Suprapubic skin (tissue), 4 donors: Measurements from ENCODE around the gene RSPO4. TPM values are rescaled to one million over a fixed set of nuclear protein-coding genes. Genes with fewer than 3 reads are reported as not detected.

Source experiments
- DNase-seq, 2 donors: peaks; one replicate each; pipeline ENCODE4 v3.0.0-alpha.2; 2019; ENCODE audit warnings: low spot score in 2 of 2
- H3K27ac ChIP-seq: fragments of 200-600 bp; sonication (generic); one replicate; pipeline ENCODE4 v1.5.1; 2019
- H3K27me3 ChIP-seq: fragments of 200-600 bp; sonication (generic); one replicate; pipeline ENCODE4 v1.5.1; 2019
- H3K36me3 ChIP-seq: fragments of 200-600 bp; sonication (generic); one replicate; pipeline ENCODE4 v1.5.1; 2019
- H3K4me1 ChIP-seq: fragments of 200-600 bp; sonication (generic); one replicate; pipeline ENCODE4 v1.5.1; 2019
- H3K4me3 ChIP-seq: fragments of 200-600 bp; sonication (generic); one replicate; pipeline ENCODE4 v1.5.1; 2019; ENCODE audit warnings: mild to moderate bottlenecking
- H3K9me3 ChIP-seq: fragments of 200-600 bp; sonication (generic); one replicate; pipeline ENCODE4 v1.5.1; 2019
- EP300 ChIP-seq: sonication (generic); formaldehyde crosslinking; IDR thresholded peaks from one replicate; pipeline ENCODE4 v1.6.1; 2017; ENCODE audit warnings: antibody characterized with exemption
- POLR2A ChIP-seq, 2 donors: fragments of 450-650 bp; IDR thresholded peaks; one replicate each; pipeline ENCODE4 v1.6.1; 2017; ENCODE audit warnings: antibody characterized with exemption in 2 of 2, mild to moderate bottlenecking in 2 of 2, moderate library complexity in 2 of 2
- POLR2AphosphoS5 ChIP-seq, 3 donors: sonication (generic); formaldehyde crosslinking; IDR thresholded peaks; one replicate each; pipeline ENCODE4 v1.6.1; 2017; ENCODE audit warnings: antibody characterized with exemption in 3 of 3
- WGBS: methylation state at CpG from one replicate; pipeline ENCODE4 v1.1.5; 2018; 5-methylcytosine and 5-hydroxymethylcytosine counted together
- total RNA-seq, 4 donors: library from RNA; depleted of rRNA; stranded (reverse); fragments of >200 nt; gene quantifications; one replicate each; pipeline ENCODE4 v1.1.0, GENCODE V29; 2016
- TF ChIP-seq, protein P1 (sequence below), 2 donors: fragments of 200-600 bp in 1 of 2; fragments of 450-650 bp in 1 of 2; sonication (generic) in 1 of 2; IDR thresholded peaks; one replicate each; pipeline ENCODE4 v1.5.1; 2016 to 2019; ENCODE audit warnings: antibody characterized with exemption in 2 of 2, mild to moderate bottlenecking in 1 of 2, moderate library complexity in 1 of 2

Gene RSPO4
- total RNA-seq, 4 donors from 2014 or later, result 0.26 to 0.91 (median 0.67) TPM

DNA sequence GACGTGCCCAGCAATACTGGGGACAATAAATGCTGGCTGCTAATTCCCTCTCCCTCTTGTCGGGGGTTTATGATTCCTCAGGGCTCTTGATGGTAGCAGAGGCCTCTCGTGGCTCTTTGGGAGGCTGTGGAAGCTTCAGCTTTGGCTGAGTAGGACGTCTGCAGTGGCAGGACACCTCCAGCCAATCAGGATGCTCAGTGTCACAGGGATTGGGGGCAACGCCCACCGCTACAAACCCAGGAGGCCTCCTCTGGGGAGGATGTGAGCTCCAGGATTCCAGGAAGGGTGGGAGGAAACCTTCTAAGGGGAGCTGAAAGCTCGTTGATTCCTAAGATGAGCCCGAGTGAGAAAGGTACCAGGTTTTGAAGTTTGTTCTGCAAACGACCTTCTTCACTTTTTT is 19.4 kb downstream of the RSPO4 start:
- no peaks in the 10 kb centered on the region for H3K36me3 ChIP-seq
- DNase-seq, result no peak
- no peak overlapping the region for H3K4me3 ChIP-seq
- WGBS, result 28% methylated on average over 9 of the region's 9 CpGs
- no peak overlapping the region for H3K27ac ChIP-seq
- H3K9me3 ChIP-seq, result no peaks in the 10 kb centered on the region
- peaks cover 31% of the 10 kb centered on the region for H3K27me3 ChIP-seq
- no peak for TF ChIP-seq EP300
- no peak for TF ChIP-seq POLR2A (IDR thresholded peaks at IDR 0.05)
- no peak for TF ChIP-seq POLR2AphosphoS5 (IDR thresholded peaks at IDR 0.05)
- TF ChIP-seq, protein P1, sequence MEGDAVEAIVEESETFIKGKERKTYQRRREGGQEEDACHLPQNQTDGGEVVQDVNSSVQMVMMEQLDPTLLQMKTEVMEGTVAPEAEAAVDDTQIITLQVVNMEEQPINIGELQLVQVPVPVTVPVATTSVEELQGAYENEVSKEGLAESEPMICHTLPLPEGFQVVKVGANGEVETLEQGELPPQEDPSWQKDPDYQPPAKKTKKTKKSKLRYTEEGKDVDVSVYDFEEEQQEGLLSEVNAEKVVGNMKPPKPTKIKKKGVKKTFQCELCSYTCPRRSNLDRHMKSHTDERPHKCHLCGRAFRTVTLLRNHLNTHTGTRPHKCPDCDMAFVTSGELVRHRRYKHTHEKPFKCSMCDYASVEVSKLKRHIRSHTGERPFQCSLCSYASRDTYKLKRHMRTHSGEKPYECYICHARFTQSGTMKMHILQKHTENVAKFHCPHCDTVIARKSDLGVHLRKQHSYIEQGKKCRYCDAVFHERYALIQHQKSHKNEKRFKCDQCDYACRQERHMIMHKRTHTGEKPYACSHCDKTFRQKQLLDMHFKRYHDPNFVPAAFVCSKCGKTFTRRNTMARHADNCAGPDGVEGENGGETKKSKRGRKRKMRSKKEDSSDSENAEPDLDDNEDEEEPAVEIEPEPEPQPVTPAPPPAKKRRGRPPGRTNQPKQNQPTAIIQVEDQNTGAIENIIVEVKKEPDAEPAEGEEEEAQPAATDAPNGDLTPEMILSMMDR (IDR thresholded peaks at IDR 0.05), result no peak
- H3K4me1 ChIP-seq, result no peaks in the 10 kb centered on the region

DNA sequence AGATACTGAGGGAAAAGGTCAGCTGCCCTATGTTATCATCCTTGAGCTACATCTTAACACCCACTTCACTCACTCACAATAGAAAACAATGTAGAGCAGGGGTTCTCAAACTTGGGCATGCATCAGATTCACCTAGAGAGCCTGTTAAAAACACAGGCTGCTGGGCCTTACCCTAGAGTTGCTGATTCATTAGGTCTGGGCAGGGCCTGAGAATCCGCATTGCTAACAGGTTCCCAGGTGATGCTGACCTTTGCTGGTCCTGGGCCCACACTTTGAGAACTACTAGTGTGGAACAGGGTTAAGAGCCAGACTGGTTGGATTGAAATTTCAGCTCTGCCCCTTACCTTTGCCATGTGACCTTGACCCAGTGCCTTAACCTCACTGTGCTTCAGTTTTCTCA is 25.1 kb downstream of the RSPO4 start:
- Histone ChIP-seq H3K36me3 (no peaks in the 10 kb centered on the region), H3K27me3 (peaks cover 16% of the 10 kb centered on the region), H3K27ac (no peak overlapping the region), H3K4me1 (no peaks in the 10 kb centered on the region), H3K9me3 (no peaks in the 10 kb centered on the region), H3K4me3 (no peak overlapping the region)
- 30% methylated on average over 1 of the region's 1 CpG for WGBS
- TF ChIP-seq POLR2A (IDR thresholded peaks at IDR 0.05) (no peak), POLR2AphosphoS5 (IDR thresholded peaks at IDR 0.05) (no peak), EP300 (no peak)
- TF ChIP-seq, protein P1 (IDR thresholded peaks at IDR 0.05), result no peak
- no peak for DNase-seq

DNA sequence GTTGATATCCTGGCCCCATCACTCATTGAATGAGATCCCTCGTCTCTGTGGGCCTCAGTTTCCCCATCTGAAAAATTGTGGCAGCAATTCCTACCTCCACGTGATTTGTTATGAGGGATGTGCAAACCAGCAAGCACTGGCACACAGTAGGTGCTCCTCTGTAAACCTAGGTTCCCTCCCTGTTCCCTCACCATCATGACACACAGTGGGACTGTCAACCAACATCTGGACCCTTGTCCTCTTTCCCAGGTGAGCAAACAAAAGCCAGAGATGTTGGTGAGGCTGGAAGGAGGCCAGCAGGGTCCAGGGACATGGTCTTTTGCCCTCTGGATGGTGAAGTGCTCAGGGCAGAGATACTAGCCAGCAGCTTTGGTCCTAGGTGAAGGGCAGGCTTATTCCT is 26.1 kb downstream of the RSPO4 start:
- TF ChIP-seq POLR2A (IDR thresholded peaks at IDR 0.05) (no peak), EP300 (no peak), POLR2AphosphoS5 (IDR thresholded peaks at IDR 0.05) (no peak)
- TF ChIP-seq, protein P1 (IDR thresholded peaks at IDR 0.05), result no peak
- Histone ChIP-seq H3K27me3 (peaks cover 16% of the 10 kb centered on the region), H3K4me1 (no peaks in the 10 kb centered on the region), H3K4me3 (no peak overlapping the region), H3K36me3 (no peaks in the 10 kb centered on the region), H3K9me3 (no peaks in the 10 kb centered on the region), H3K27ac (no peak overlapping the region)
- DNase-seq, result no peak
- 62% methylated on average over 2 of the region's 2 CpGs for WGBS

DNA sequence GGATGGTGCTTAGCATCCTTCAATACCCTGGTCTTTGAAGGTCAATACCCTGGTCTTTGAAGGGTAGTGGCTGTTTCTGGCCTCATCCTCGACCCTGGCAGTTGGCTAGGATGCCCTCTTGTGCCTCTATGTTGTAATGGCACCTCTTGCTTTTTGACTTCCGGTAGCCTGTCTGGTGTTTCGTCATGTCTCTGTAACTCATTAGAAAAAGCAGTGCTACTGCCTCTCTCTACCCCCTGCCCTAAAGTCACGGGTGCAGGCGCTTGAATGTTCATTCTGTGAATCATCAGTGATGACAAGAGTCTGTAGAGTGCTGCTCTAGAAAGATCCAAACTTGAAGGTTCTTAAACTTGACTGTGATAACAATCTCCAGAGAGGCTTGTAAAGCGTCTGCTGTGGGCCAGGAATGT is 28.3 kb downstream of the RSPO4 start:
- DNase-seq, result no peak
- no peaks in the 10 kb centered on the region for H3K9me3 ChIP-seq
- no peak overlapping the region for H3K4me3 ChIP-seq
- WGBS, result 22% methylated on average over 6 of the region's 6 CpGs
- H3K27ac ChIP-seq, result no peak overlapping the region
- H3K27me3 ChIP-seq, result peaks cover 8% of the 10 kb centered on the region
- no peaks in the 10 kb centered on the region for H3K4me1 ChIP-seq
- H3K36me3 ChIP-seq, result no peaks in the 10 kb centered on the region
- TF ChIP-seq EP300 (no peak), POLR2A (IDR thresholded peaks at IDR 0.05) (no peak)
- TF ChIP-seq, protein P1 (IDR thresholded peaks at IDR 0.05), result peak in 1 of 2 donors; percentile 25

DNA sequence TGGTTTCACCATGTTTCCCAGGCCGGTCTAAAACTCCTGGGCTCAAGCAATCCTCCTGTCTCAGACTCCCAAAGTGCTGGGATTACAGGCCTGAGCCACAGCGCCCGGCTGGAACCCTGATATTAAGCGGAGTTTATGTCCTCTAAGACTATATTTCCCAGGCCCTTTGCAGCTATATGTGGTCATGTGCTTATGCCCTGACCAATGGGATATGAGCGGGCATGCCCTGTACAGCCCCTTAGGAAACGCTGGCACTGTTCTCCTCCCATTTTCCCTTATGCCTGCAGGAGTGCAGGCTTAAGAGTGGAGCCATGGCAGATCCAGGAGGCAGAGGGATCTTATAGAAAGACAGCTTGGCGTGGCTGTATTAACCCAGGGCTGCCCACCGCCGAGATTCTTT is 29.9 kb downstream of the RSPO4 start:
- peaks cover 8% of the 10 kb centered on the region for H3K27me3 ChIP-seq
- no peak for DNase-seq
- TF ChIP-seq POLR2AphosphoS5 (IDR thresholded peaks at IDR 0.05) (no peak), EP300 (no peak), POLR2A (IDR thresholded peaks at IDR 0.05) (no peak)
- TF ChIP-seq, protein P1 (IDR thresholded peaks at IDR 0.05), result no peak
- 95% methylated on average over 9 of the region's 9 CpGs for WGBS
- H3K4me1 ChIP-seq, result no peaks in the 10 kb centered on the region
- no peak overlapping the region for H3K4me3 ChIP-seq
- no peaks in the 10 kb centered on the region for H3K36me3 ChIP-seq
- no peaks in the 10 kb centered on the region for H3K9me3 ChIP-seq
- no peak overlapping the region for H3K27ac ChIP-seq
